ENCODE measurements around the gene EFNA1.

The EFNA1 gene

GRCh38 chr1:155127967-155128754 is 485 bp downstream of the EFNA1 start:
- no peak overlapping the region for H3K27ac ChIP-seq (ENCODE audit: low read depth, low read length, poor library complexity, severe bottlenecking)
- no peaks in the 10 kb centered on the region for H3F3A ChIP-seq (ENCODE audit: insufficient read depth, low read length)
- H3K36me3 ChIP-seq (ENCODE audit: insufficient read depth, low read length): no peaks in the 10 kb centered on the region
- no peaks in the 10 kb centered on the region for H4K20me1 ChIP-seq (ENCODE audit: insufficient read depth, low read length)
- H3K4me3 ChIP-seq (ENCODE audit: low read depth, low read length, poor library complexity, severe bottlenecking): peak overlapping the region; percentile 49
- H3K27me3 ChIP-seq (ENCODE audit: insufficient read depth, low read length): 0 out of 2 replicates have a peak, but pooled peaks cover 8% of the 10 kb centered on the region
- no peak overlapping the region for H2AFZ ChIP-seq (ENCODE audit: low read length)
- no peaks in the 10 kb centered on the region for H3K79me2 ChIP-seq (ENCODE audit: insufficient read depth, low read length)
- H3K9me3 ChIP-seq (ENCODE audit: low read length): no peaks in the 10 kb centered on the region
- TF ChIP-seq, protein P1, sequence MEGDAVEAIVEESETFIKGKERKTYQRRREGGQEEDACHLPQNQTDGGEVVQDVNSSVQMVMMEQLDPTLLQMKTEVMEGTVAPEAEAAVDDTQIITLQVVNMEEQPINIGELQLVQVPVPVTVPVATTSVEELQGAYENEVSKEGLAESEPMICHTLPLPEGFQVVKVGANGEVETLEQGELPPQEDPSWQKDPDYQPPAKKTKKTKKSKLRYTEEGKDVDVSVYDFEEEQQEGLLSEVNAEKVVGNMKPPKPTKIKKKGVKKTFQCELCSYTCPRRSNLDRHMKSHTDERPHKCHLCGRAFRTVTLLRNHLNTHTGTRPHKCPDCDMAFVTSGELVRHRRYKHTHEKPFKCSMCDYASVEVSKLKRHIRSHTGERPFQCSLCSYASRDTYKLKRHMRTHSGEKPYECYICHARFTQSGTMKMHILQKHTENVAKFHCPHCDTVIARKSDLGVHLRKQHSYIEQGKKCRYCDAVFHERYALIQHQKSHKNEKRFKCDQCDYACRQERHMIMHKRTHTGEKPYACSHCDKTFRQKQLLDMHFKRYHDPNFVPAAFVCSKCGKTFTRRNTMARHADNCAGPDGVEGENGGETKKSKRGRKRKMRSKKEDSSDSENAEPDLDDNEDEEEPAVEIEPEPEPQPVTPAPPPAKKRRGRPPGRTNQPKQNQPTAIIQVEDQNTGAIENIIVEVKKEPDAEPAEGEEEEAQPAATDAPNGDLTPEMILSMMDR (IDR thresholded peaks at IDR 0.05; ENCODE audit: low read length): no peak
- no peak for TF ChIP-seq EZH2 (IDR thresholded peaks at IDR 0.05; ENCODE audit: borderline replicate concordance, low read length)
- no peak overlapping the region for H3K9ac ChIP-seq (ENCODE audit: low read length)
- H3K4me2 ChIP-seq (ENCODE audit: low read length): peak overlapping the region; percentile 73; the same call in 1 of the 2 replicates
- H3K4me1 ChIP-seq (ENCODE audit: insufficient read depth, low read length, severe bottlenecking): peaks cover 16% of the 10 kb centered on the region
- H3K9me2 ChIP-seq (ENCODE audit: low read depth, low read length): no peaks in the 10 kb centered on the region

DNA sequence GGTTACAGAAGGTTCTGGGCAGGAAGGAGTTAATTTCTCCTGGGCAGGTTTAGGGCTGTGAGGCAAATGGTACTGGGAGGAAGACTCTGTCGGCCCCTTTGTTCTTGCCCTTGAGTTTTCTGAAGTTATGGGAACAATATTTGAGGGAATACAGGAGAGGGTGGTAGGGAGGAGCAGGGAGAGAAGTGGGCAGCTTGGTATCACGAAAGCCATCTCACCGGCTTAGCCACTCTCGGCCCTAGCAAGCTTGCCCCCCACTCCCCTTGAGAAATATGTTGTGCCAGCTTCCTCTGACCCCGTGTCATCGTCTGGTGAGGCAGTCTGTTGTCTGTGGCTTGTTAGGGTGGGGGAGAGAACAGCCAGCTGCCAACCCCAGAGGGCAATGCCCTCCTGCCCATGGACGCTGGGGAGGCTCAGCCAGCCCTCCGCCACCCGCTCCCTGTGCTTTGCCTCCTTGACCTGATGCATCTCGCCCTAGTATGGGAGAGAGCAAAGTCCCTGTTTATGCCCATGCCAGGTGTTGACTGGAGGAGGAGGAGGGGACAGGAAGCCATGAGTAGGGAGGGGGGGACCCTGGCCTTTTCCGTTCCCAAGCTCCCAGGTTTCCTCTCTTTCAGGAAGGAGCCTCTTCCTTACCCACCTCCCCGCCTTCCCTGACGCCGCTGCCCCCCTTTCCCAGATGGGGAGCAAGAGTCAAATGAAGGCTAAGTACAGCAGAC is 1.2 kb downstream of the EFNA1 start:
- Histone ChIP-seq H3K4me1 (ENCODE audit: insufficient read depth, low read length, severe bottlenecking) (peaks cover 16% of the 10 kb centered on the region), H2AFZ (ENCODE audit: low read length) (no peak overlapping the region), H3K9me2 (ENCODE audit: low read depth, low read length) (no peaks in the 10 kb centered on the region), H3K9ac (ENCODE audit: low read length) (no peak overlapping the region), H3K9me3 (ENCODE audit: low read length) (no peaks in the 10 kb centered on the region), H3K27ac (ENCODE audit: low read depth, low read length, poor library complexity, severe bottlenecking) (no peak overlapping the region), H3K4me2 (ENCODE audit: low read length) (no peak overlapping the region), H3K27me3 (ENCODE audit: insufficient read depth, low read length) (0 out of 2 replicates have a peak, but pooled peaks cover 8% of the 10 kb centered on the region), H3K36me3 (ENCODE audit: insufficient read depth, low read length) (no peaks in the 10 kb centered on the region), H3F3A (ENCODE audit: insufficient read depth, low read length) (no peaks in the 10 kb centered on the region), H3K79me2 (ENCODE audit: insufficient read depth, low read length) (no peaks in the 10 kb centered on the region), H3K4me3 (ENCODE audit: low read depth, low read length, poor library complexity, severe bottlenecking) (no peak overlapping the region), H4K20me1 (ENCODE audit: insufficient read depth, low read length) (no peaks in the 10 kb centered on the region)
- TF ChIP-seq, protein P1 (IDR thresholded peaks at IDR 0.05; ENCODE audit: low read length): no peak
- no peak for TF ChIP-seq EZH2 (IDR thresholded peaks at IDR 0.05; ENCODE audit: borderline replicate concordance, low read length)

DNA sequence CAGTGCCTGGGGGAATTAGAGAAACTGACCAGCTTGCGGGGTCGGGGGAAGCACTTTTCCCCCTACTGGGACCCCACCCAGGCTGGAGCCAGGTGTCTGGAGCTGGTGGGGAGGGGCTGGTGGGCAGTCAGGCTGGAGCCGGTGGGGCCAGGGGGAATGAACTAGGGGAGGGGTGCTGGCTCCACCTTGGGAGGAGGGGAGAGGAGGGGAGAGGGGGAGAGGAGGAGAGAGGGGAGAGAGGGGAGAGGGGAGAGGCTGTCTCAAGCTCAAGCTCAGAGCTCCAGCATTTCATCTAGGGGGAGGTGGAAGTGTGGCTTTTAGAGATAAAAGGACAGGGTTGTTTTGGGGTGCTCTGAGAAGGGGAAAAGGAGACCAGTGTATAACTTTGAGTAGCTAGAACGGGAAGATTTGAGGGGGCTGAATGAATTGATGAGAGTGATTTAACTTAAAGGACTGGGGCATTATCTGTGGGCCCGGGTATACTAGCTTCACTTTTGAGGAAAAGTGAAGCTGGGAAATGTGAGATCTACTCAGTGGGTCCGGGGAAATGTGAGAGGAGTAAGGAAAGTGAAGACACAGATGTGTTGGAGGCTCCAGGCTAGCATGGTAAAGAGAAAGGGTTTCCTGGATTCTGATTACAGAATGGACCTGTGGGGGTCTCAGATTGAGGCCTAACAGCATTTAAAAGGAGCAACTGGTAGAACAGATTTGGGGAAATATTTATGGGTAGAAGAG is 2.8 kb downstream of the EFNA1 start:
- no peak overlapping the region for H2AFZ ChIP-seq (ENCODE audit: low read length)
- 0 out of 2 replicates have a peak, but pooled peaks cover 8% of the 10 kb centered on the region for H3K27me3 ChIP-seq (ENCODE audit: insufficient read depth, low read length)
- no peak for TF ChIP-seq EZH2 (IDR thresholded peaks at IDR 0.05; ENCODE audit: borderline replicate concordance, low read length)
- TF ChIP-seq, protein P1 (IDR thresholded peaks at IDR 0.05; ENCODE audit: low read length): no peak
- H3K9ac ChIP-seq (ENCODE audit: low read length): no peak overlapping the region
- H3F3A ChIP-seq (ENCODE audit: insufficient read depth, low read length): no peaks in the 10 kb centered on the region
- H3K4me2 ChIP-seq (ENCODE audit: low read length): no peak overlapping the region
- no peaks in the 10 kb centered on the region for H4K20me1 ChIP-seq (ENCODE audit: insufficient read depth, low read length)
- no peaks in the 10 kb centered on the region for H3K36me3 ChIP-seq (ENCODE audit: insufficient read depth, low read length)
- no peak overlapping the region for H3K4me3 ChIP-seq (ENCODE audit: low read depth, low read length, poor library complexity, severe bottlenecking)
- H3K79me2 ChIP-seq (ENCODE audit: insufficient read depth, low read length): no peaks in the 10 kb centered on the region
- H3K27ac ChIP-seq (ENCODE audit: low read depth, low read length, poor library complexity, severe bottlenecking): no peak overlapping the region
- no peaks in the 10 kb centered on the region for H3K9me3 ChIP-seq (ENCODE audit: low read length)
- peaks cover 25% of the 10 kb centered on the region for H3K4me1 ChIP-seq (ENCODE audit: insufficient read depth, low read length, severe bottlenecking)
- H3K9me2 ChIP-seq (ENCODE audit: low read depth, low read length): no peaks in the 10 kb centered on the region
